HG03175 (cell line): Measurements from ENCODE around the gene TPP2.
A peak's percentile ranks its signal among the peaks of the same experiment; 100 is the strongest.

Source experiments
- ATAC-seq: cut with Tn5 transposase; IDR thresholded peaks from one replicate; pipeline ENCODE4 v1.9.1; 2021; ENCODE audit warnings: mild to moderate bottlenecking, moderate library complexity; ENCODE audit not compliant: unreplicated experiment

Gene TPP2

DNA sequence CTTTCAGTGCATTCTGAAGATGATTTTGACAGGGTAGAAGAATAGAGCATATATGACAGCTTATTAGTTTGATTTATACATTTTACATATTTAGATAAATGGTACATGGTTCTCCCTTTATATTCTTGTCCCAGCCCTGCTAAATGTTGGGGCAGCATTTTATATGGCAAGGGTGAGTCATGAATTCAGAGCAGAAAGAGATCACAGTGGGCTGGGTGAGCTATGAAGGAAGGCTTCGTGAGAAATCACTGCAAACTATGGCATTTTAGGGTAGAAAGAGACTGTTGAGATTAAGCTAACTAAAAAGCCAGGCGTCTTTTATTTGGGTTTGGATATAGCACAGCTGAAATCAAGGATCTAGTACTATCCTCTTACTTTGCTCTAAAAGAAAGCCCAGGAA lies 122.0 kb downstream of the TPP2 start:
- ATAC-seq = no peak

DNA sequence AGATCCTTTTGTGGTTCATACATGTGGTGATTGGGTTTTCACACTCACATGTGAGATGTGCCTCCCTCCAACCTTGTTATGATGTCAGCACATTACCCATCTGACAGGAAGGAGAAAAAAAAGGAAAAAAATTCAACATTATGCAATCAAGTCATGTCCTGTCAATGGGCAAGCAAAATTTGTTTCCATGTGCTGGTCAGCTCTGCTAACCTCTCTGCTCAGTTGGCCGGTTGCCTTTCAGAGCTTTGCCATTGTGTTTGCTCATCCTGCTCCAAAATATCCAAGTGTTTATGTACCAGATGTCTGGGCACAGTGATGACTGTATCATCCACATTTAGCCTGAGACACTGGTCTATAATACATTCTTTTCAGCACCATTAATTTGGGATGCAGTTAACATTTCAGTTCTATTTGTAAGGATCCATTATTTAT lies 125.0 kb downstream of the TPP2 start:
- no peak for ATAC-seq

DNA sequence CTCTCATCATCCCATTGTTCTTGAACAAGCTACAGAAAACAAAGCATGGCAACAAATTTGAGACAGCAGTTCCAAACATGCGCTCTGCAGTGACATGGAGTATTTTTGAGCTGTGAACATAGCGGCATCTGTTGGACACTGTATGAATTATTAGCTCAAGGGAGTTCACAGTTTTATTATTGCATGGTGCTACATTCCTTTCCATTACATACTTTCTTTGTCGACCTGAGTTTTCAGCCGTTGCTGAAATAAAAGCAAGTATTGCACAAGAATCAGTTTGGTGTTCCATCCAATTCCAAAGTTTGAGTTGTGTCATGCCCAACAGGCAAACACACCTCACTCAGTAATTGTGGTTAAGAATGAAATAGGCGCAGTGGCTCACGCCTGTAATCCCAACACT lies 128.1 kb downstream of the TPP2 start:
- peak; percentile 45 for ATAC-seq

DNA sequence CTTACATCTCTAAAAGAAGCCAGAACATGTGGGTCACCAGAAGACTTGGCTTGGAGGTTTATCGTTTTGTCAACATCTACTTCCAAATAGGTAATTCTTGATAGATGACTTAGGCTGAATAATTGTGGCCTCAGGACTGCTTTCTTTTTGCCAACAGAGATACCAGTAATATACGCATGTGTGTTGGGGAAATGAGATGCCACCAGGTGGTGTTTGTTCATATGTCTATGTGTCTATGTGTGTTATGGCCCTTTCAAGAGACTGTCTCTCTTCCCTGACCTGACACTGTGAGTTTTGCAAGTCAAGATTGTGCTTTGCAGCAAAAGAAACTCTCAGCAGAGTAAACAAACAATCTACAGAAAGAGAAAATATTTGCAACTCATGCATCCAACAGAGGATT lies 129.6 kb downstream of the TPP2 start:
- no peak for ATAC-seq
